GM19328 (cell line): ENCODE measurements around the gene KCNMB2.
"Not testable (repeated sequence)": the region's sequence is repeated elsewhere in the genome, so short reads cannot be mapped to it uniquely, and the experiment has no call there.

Experiments used
- ATAC-seq: cut with Tn5 transposase; IDR thresholded peaks from one replicate; pipeline ENCODE4 v1.9.1; 2021; ENCODE audit warnings: mild to moderate bottlenecking, moderate library complexity; ENCODE audit not compliant: unreplicated experiment

The KCNMB2 gene

DNA sequence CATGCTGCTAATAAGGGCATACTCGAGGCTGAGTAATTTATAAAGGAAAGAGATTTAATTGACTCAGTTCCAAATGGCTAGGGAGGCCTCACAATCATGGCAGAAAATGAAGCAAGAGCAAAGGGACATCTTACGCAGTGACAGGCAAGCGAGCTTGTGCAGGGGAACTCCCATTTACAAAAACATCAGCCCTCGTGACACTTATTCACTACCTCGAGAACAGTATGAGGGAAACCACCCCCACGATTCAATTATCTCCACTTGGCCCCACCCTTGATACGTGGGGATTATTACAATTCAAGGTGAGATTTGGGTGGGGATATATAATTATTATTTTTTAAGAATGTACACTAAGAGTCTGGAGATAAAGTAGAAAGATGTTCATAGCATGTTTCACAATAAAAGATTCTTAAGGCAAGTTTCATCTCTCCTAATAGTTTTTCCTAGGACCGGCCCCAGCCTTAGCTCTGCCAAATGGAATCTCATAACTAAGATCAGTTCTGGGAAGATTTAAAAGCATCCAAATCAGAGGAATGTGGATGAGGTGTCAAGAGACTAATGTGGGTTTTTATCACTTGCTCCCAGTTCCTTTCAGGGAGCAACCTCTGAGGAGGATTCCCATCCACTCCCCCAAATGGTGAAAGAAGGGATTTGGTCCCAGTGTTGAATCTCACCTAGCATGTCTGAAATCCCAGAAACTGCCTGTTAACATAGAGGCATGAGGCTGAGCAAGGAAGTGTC is 314.4 kb downstream of the KCNMB2 start:
- ATAC-seq, result no peak

- ATAC-seq, result no peak
Observed at GRCh38 chr3:178851564-178851963, 315.3 kb downstream of the KCNMB2 start.

GRCh38 chr3:178856804-178857203 is 320.6 kb downstream of the KCNMB2 start:
- no peak for ATAC-seq

GRCh38 chr3:178859386-178859785 is 323.1 kb downstream of the KCNMB2 start:
- no peak for ATAC-seq

DNA sequence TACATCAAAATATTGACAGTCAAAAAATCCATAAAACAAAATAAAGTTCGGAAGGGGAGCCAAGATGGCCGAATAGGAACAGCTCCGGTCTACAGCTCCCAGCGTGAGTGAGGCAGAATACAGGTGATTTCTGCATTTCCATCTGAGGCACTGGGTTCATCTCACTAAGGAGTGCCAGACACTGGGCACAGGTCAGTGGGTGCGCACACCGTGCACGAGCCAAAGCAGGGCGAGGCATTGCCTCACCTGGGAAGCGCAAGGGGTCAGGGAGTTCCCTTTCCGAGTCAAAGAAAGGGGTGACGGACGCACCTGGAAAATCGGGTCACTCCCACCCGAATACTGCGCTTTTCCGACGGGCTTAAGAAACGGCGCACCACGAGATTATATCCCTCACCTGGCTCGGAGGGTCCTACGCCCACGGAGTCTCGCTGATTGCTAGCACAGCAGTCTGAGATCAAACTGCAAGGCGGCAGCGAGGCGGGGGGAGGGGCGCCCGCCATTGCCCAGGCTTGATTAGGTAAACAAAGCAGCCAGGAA is 323.7 kb downstream of the KCNMB2 start:
- ATAC-seq, result not testable (repeated sequence)

DNA sequence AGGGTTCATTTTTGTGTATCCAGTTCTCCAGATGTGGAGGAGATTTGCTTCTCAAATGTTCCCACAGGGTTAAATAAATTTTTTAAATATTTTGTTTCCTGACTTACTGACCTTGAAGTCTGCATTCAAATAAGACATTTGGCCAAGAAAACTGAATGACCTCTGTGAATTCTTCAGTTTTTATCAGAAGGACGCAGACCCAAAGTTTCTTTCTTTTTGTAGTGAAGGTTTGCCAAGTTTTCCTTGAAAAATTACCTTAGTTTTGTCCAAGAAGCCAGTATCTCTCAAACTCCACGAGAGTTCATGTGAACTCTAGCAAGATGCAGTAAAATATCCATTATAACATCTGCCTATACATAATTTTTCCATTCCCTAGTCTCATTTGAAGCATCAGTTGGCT is 332.4 kb downstream of the KCNMB2 start:
- no peak for ATAC-seq

- ATAC-seq, result no peak
Observed at GRCh38 chr3:178870085-178870484, 333.8 kb downstream of the KCNMB2 start.

- ATAC-seq, result no peak
Observed at GRCh38 chr3:178875157-178875556, 338.9 kb downstream of the KCNMB2 start.

GRCh38 chr3:178875836-178876235 is 339.6 kb downstream of the KCNMB2 start:
- no peak for ATAC-seq

GRCh38 chr3:178880274-178880673 is 344.0 kb downstream of the KCNMB2 start:
- no peak for ATAC-seq
